ENCODE measurements around the gene GNB2.
"Not testable (repeated sequence)": the region's sequence is repeated elsewhere in the genome, so short reads cannot be mapped to it uniquely, and the experiment has no call there.

The GNB2 gene

DNA sequence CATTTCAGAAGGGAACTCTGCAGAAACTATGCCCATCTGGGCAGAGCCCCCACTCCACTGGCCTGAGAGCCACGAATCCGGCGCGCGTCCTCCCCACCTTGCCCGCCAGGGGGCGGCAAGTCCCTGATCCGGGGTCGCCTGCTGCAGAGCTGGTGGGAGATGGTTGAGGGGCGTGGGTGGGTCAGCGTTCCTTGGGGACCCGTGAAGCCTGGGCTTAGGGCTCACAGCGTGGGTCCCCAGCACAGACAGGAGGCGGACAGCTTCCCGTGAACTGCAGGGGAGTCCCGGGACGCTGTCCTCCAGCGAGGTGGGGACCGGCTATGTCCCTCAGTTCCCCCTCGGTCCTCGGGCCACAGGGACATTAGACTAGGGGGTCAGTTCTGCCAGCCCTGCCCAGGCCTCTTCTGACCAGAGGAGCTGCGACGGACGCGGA lies 31.8 kb downstream of the GNB2 start:
- peak; percentile 79 for DNase-seq

- DNase-seq = peak; percentile 99
Measured at GRCh38 chr7:100705753-100706671, 32.5 kb downstream of the GNB2 start, which contains the start of gene POP7. Gene POP7 (plus strand): TSS chr7:100706121. CDS start chr7:100706831, 710 bp downstream.

DNA sequence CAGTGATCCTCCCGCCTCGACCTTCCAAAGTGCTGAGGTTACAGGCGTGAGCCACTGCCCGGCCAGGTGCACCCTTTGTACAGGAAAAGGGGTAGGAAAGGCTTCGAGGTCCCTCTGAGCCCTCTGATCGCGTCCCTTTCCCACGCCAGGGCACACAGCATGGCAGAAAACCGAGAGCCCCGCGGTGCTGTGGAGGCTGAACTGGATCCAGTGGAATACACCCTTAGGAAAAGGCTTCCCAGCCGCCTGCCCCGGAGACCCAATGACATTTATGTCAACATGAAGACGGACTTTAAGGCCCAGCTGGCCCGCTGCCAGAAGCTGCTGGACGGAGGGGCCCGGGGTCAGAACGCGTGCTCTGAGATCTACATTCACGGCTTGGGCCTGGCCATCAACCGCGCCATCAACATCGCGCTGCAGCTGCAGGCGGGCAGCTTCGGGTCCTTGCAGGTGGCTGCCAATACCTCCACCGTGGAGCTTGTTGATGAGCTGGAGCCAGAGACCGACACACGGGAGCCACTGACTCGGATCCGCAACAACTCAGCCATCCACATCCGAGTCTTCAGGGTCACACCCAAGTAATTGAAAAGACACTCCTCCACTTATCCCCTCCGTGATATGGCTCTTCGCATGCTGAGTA lies 33.3 kb downstream of the GNB2 start:
- no peak for DNase-seq

- DNase-seq = no peak
Measured at GRCh38 chr7:100708395-100708794, 34.9 kb downstream of the GNB2 start.

DNA sequence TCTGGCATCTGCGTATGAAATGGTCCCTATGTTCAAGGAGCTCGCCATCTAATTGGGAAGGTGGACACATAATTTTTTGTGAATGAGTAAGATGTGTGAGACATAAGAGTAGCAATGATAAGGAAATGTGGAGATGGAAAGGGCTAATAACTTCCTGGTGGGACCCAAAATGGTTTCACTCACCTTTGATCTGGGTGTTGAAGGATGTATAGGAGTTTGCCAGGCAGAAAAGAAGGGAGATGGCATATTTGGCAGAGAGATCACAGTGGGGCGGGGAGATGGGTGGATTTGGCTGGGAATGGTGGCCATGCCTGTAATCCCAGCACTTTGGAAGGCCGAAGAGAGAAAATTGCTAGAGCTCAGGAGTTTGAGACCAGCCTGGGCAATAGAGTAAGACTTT lies 36.9 kb downstream of the GNB2 start:
- DNase-seq = no peak

GRCh38 chr7:100711369-100711768 lies 37.8 kb downstream of the GNB2 start:
- no peak for DNase-seq

DNA sequence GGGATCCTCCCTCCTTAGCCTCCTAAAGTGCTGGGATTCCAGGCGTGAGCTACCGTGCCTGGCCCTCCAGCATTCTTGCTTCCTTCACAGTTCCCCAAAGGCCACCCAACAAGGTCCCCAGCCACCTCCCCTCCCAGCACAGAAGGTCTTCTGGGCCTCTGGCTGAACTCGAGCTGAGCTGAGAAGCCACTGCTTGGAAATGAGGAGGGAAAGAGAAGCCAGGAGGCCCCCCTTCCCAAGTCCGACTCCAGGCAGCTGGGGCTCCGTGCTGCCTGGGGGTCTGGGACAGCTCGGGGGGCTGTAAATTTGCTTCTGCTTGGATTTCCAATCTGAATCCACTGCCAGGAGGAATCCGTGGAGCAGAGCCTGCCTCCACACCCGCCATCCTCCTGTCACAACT lies 41.2 kb downstream of the GNB2 start:
- DNase-seq = no peak

GRCh38 chr7:100717073-100717472 lies 43.5 kb downstream of the GNB2 start:
- DNase-seq = not testable (repeated sequence)

DNA sequence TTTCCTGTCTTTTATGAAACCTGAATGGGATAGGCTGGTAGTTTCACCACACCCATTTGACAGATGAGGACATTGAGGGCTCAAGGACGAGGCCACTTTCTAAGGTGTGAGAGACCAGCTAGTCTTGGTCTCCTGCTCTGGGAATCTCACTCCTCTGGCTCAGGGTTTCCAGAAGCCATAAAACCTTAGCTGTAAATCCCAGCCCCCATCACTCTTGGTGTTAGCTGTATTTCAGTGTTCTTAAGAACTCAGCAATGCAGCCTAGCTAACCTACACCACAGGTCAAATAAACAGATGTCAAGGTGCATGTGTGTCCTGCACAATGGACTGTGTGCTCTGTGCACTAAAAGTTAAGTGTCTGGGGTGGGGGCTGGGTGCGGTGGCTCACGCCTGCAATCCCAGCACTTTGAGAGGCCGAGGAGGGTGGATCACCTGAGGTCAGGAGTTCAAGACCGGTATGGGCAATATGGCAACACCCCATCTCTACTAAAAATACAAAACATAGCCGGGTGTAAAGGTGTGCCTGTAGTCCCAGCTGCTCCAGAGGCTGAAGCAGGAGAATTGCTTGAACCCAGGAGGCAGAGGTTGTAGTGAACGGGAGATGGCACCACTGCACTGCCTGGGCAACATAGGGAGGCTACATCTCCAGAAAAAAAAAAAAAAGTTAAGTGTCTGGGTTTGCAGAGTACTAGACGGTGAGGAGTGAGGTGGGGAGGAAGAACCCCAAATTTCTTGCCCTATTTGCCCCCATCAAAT lies 46.2 kb downstream of the GNB2 start:
- no peak for DNase-seq

GRCh38 chr7:100720279-100720670 lies 46.7 kb downstream of the GNB2 start, which contains the start of gene EPO:
Gene EPO (plus strand): TSS chr7:100720468. CDS start chr7:100720981, 513 bp downstream.
- no peak for DNase-seq

DNA sequence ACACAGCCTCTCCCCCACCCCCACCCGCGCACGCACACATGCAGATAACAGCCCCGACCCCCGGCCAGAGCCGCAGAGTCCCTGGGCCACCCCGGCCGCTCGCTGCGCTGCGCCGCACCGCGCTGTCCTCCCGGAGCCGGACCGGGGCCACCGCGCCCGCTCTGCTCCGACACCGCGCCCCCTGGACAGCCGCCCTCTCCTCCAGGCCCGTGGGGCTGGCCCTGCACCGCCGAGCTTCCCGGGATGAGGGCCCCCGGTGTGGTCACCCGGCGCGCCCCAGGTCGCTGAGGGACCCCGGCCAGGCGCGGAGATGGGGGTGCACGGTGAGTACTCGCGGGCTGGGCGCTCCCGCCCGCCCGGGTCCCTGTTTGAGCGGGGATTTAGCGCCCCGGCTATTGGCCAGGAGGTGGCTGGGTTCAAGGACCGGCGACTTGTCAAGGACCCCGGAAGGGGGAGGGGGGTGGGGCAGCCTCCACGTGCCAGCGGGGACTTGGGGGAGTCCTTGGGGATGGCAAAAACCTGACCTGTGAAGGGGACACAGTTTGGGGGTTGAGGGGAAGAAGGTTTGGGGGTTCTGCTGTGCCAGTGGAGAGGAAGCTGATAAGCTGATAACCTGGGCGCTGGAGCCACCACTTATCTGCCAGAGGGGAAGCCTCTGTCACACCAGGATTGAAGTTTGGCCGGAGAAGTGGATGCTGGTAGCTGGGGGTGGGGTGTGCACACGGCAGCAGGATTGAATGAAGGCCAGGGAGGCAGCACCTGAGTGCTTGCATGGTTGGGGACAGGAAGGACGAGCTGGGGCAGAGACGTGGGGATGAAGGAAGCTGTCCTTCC lies 47.3 kb downstream of the GNB2 start:
- no peak for DNase-seq

GRCh38 chr7:100721505-100721812 lies 47.9 kb downstream of the GNB2 start:
- DNase-seq = no peak

DNA sequence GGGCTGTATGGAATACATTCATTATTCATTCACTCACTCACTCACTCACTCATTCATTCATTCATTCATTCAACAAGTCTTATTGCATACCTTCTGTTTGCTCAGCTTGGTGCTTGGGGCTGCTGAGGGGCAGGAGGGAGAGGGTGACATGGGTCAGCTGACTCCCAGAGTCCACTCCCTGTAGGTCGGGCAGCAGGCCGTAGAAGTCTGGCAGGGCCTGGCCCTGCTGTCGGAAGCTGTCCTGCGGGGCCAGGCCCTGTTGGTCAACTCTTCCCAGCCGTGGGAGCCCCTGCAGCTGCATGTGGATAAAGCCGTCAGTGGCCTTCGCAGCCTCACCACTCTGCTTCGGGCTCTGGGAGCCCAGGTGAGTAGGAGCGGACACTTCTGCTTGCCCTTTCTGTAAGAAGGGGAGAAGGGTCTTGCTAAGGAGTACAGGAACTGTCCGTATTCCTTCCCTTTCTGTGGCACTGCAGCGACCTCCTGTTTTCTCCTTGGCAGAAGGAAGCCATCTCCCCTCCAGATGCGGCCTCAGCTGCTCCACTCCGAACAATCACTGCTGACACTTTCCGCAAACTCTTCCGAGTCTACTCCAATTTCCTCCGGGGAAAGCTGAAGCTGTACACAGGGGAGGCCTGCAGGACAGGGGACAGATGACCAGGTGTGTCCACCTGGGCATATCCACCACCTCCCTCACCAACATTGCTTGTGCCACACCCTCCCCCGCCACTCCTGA lies 49.1 kb downstream of the GNB2 start:
- DNase-seq = no peak

GRCh38 chr7:100723732-100724275 lies 50.3 kb downstream of the GNB2 start:
- DNase-seq = no peak

GRCh38 chr7:100724364-100724763 lies 50.8 kb downstream of the GNB2 start:
- DNase-seq = not testable (repeated sequence)

GRCh38 chr7:100726996-100727761 lies 53.6 kb downstream of the GNB2 start:
- DNase-seq = no peak

DNA sequence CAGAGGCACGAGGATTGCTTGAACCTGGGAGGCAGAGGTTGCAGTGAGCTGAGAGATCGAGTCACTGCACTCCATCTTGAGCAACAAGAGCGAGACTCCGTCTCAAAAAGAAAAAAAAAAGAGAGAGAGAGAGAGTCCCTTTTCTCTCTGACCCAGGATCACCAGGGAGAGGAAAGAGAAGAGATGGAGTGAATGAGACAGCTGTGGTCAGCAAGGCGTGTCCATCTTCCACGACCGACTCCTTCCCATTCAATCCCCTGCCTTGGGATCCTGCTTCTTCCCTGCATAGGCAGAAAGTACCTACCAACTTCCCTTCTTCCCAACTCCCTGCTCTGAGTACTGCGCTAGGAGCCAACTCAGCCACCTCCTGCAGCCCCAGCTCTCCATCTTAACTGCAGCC lies 54.7 kb downstream of the GNB2 start:
- DNase-seq = no peak

Measured in NK-92 treated with Interleukin-12 subunit alpha and Interleukin-12 subunit beta, amount 100 ng/mL, for 24 hours (cell line).